ENCODE results near the gene GRIFIN.
"Not testable (repeated sequence)": the region's sequence is repeated elsewhere in the genome, so short reads cannot be mapped to it uniquely, and the experiment has no call there.

Gene GRIFIN

GRCh38 chr7:2453849-2454248, 22.3 kb downstream of the GRIFIN start:
- DNase-seq (ENCODE audit: low spot score) = not testable (repeated sequence)

GRCh38 chr7:2452643-2453270, 23.4 kb downstream of the GRIFIN start:
- no peak for DNase-seq (ENCODE audit: low spot score)

- DNase-seq (ENCODE audit: low spot score) = no peak
Observed at GRCh38 chr7:2452074-2452507, 24.1 kb downstream of the GRIFIN start.

- peak; percentile 65 for DNase-seq (ENCODE audit: low spot score)
Observed at GRCh38 chr7:2451171-2452073, 24.8 kb downstream of the GRIFIN start.

- DNase-seq (ENCODE audit: low spot score) = no peak
Observed at GRCh38 chr7:2450198-2451107, 25.7 kb downstream of the GRIFIN start.

- no peak for DNase-seq (ENCODE audit: low spot score)
Observed at GRCh38 chr7:2446676-2447075, 29.5 kb downstream of the GRIFIN start.

GRCh38 chr7:2445898-2446555, 30.2 kb downstream of the GRIFIN start:
- DNase-seq (ENCODE audit: low spot score) = no peak

GRCh38 chr7:2445047-2445446, 31.2 kb downstream of the GRIFIN start:
- DNase-seq (ENCODE audit: low spot score) = no peak

GRCh38 chr7:2444476-2444875, 31.7 kb downstream of the GRIFIN start:
- no peak for DNase-seq (ENCODE audit: low spot score)

- no peak for DNase-seq (ENCODE audit: low spot score)
Observed at GRCh38 chr7:2443491-2443890, 32.7 kb downstream of the GRIFIN start.

- DNase-seq (ENCODE audit: low spot score) = no peak
Observed at GRCh38 chr7:2441430-2442058, 34.7 kb downstream of the GRIFIN start.

GRCh38 chr7:2440608-2441245, 35.5 kb downstream of the GRIFIN start:
- DNase-seq (ENCODE audit: low spot score) = no peak

- DNase-seq (ENCODE audit: low spot score) = no peak
Observed at GRCh38 chr7:2438775-2439174, 37.4 kb downstream of the GRIFIN start.

GRCh38 chr7:2438186-2438585, 38.0 kb downstream of the GRIFIN start:
- DNase-seq (ENCODE audit: low spot score) = no peak

GRCh38 chr7:2437537-2438148, 38.6 kb downstream of the GRIFIN start:
- no peak for DNase-seq (ENCODE audit: low spot score)

GRCh38 chr7:2437136-2437535, 39.1 kb downstream of the GRIFIN start:
- DNase-seq (ENCODE audit: low spot score) = no peak

GRCh38 chr7:2436341-2437104, 39.7 kb downstream of the GRIFIN start:
- DNase-seq (ENCODE audit: low spot score) = no peak

- no peak for DNase-seq (ENCODE audit: low spot score)
Observed at GRCh38 chr7:2435146-2435545, 41.1 kb downstream of the GRIFIN start.

GRCh38 chr7:2433713-2434550, 42.3 kb downstream of the GRIFIN start:
- no peak for DNase-seq (ENCODE audit: low spot score)

Measured in kidney capillary endothelial cell (primary cell).